Mucosa of descending colon (tissue), 3 donors: Measurements from ENCODE around the gene ASB9. TPM values are rescaled to one million over a fixed set of nuclear protein-coding genes. Genes with fewer than 3 reads are reported as not detected.

ENCODE experiments used
- ATAC-seq: fragments of 200-7000 bp; cut with Tn5 transposase; one replicate; pipeline ENCODE4 v1.9.1; 2020; ENCODE audit warnings: mild to moderate bottlenecking, moderate library complexity
- DNase-seq, 3 donors: peaks; one replicate each; pipeline ENCODE4 v3.0.0-alpha.2; 2020
- H3K36me3 ChIP-seq: fragments of 200-600 bp; one replicate; pipeline ENCODE4 v1.8.0; 2021; ENCODE audit warnings: low read depth, mild to moderate bottlenecking
- H3K4me1 ChIP-seq: fragments of 200-600 bp; one replicate; pipeline ENCODE4 v1.8.0; 2021; ENCODE audit warnings: low read depth, mild to moderate bottlenecking
- H3K4me3 ChIP-seq: fragments of 200-600 bp; one replicate; pipeline ENCODE4 v1.8.0; 2021; ENCODE audit warnings: mild to moderate bottlenecking
- H3K9me3 ChIP-seq: fragments of 200-600 bp; one replicate; pipeline ENCODE4 v1.8.0; 2021; ENCODE audit warnings: mild to moderate bottlenecking
- intact Hi-C, 2 donors: fragments of 100-400 bp; cut with DNase I in 1 of 2; cut with micrococcal nuclease in 1 of 2; formaldehyde crosslinking; loops; one replicate each; pipeline versions ENCODE4 v1.11.0 to v1.11.1; 2022; cut with DNase I, micrococcal nuclease
- long read RNA-seq, 2 donors: library from polyadenylated mRNA; unstranded; transcript quantifications; one replicate each; pipeline ENCODE4 v2.0.0, GENCODE V29; 2019 to 2021
- total RNA-seq, 3 donors: library from RNA; stranded (reverse); fragmentation: NEBNext Ultra II Directional in 2 of 3; extraction: Animal tissue kit (Norgen Biotek cat#: 25700) in 2 of 3; gene quantifications; one replicate each; pipeline versions ENCODE4 v1.2.1 to v1.2.4, GENCODE V29; 2021 to 2023
- TF ChIP-seq, protein P1 (sequence below): fragments of 200-600 bp; IDR thresholded peaks from one replicate; pipeline ENCODE4 v1.8.0; 2022; ENCODE audit warnings: antibody characterized with exemption, mild to moderate bottlenecking
- donor health status: DM: no; HTN: no; CAD: no; lungs with moderate emphysema.
- donor health status: DM: no; HTN: no; CAD: no.
- donor health status: DM: no; HTN: yes; CAD: no.

The ASB9 gene
- 1 to 10 TPM in 2 of 3 donors, under 1 TPM in 1; 0.63 to 2.7 (median 1.3) TPM for total RNA-seq
- long read RNA-seq, donor 1 = 0 reads
- long read RNA-seq, donor 2, partial matches to known transcripts = 0 of 4 reads
- long read RNA-seq, donor 2, other reads (novel, unspliced or antisense) = 2 of 4 reads

DNA sequence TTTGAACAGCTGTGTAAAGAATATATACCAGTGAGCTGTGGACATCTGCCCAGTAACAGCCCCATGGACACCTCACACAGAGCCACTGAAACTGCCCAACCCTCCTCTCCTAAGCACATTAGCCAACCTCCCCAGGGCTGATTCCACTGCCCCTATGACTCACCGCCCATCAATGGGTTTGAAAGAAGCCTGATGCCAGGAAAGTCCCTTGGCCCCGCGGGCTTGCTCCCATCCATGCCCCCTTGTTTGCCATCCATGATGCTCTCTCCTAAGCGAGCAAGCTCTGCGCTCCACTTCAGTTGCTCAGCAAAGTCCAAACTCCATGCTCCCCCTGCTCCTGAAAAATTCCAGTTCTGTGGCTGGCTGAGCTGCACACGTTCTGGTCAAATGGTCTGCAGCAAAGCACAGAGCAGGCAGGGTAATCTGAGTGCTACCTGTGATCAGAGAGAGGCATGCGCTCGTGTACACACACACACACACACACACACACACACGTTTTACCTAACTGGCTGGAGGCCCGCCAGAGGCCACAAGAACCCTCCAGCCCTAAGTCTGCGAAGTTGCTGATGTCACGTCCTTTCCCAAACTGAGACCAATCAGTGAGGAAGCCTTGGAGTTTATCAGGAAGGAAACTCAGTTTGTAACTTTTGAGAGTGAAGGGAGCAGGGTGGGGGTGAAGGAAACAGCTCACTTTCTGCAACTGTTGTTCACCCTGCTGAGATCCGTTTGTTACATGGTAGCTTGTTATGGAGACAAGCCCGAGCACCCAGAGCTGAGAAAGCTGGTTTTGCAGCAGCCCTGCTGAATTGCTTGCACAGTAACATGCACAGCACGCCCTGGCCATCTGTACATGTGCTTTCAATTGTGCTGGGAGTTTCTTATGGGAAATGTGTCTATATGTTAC, at the start of gene ASB9:
Gene ASB9, minus strand, starts transcription at position 466 of the 904 bp plus-strand sequence. Its CDS starts 209 bp downstream, at position 257.
- TF ChIP-seq, protein P1, sequence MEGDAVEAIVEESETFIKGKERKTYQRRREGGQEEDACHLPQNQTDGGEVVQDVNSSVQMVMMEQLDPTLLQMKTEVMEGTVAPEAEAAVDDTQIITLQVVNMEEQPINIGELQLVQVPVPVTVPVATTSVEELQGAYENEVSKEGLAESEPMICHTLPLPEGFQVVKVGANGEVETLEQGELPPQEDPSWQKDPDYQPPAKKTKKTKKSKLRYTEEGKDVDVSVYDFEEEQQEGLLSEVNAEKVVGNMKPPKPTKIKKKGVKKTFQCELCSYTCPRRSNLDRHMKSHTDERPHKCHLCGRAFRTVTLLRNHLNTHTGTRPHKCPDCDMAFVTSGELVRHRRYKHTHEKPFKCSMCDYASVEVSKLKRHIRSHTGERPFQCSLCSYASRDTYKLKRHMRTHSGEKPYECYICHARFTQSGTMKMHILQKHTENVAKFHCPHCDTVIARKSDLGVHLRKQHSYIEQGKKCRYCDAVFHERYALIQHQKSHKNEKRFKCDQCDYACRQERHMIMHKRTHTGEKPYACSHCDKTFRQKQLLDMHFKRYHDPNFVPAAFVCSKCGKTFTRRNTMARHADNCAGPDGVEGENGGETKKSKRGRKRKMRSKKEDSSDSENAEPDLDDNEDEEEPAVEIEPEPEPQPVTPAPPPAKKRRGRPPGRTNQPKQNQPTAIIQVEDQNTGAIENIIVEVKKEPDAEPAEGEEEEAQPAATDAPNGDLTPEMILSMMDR = no peak
- Histone ChIP-seq H3K9me3 (no peaks in the 10 kb centered on the region), H3K36me3 (no peaks in the 10 kb centered on the region), H3K4me1 (no peaks in the 10 kb centered on the region), H3K4me3 (no peak within 1 kb of the TSS)
- peak; percentile 92 for ATAC-seq
- peak in 2 of 3 donors; percentile 43 to 66 for DNase-seq
- intact Hi-C loops = no loop called here

- TF ChIP-seq, protein P1 = no peak
- Histone ChIP-seq H3K4me3 (no peak overlapping the region), H3K4me1 (no peaks in the 10 kb centered on the region), H3K36me3 (no peaks in the 10 kb centered on the region), H3K9me3 (no peaks in the 10 kb centered on the region)
- intact Hi-C loops = no loop called here
- DNase-seq (no peak), ATAC-seq (no peak)
Measured at GRCh38 chrX:15319075-15319474, 49.2 kb upstream of the ASB9 start.

DNA sequence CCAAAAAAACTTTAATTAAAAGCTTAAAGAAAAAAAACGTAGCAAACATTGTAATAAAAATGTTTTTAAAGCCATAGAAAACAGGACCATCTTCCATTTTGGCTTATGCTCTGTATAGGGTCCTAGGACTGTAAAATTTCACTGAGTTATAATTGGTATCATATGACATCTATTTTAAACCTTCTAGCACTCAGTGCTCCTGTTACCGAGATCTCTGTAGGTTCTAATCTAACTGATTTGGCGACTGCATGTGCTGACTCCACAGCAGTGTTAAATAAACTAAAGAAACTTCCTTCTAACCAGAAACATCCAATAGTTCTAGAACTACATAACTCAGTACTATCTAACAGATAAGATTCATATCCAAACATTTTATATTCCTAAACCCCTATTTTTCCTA, 45.6 kb upstream of the ASB9 start, which contains the start of gene ASB11:
Gene ASB11, minus strand, starts transcription at position 132 of the 400 bp plus-strand sequence. Its CDS starts 35 bp downstream, at position 97.
- ATAC-seq (no peak), DNase-seq (no peak)
- TF ChIP-seq, protein P1 = no peak
- Histone ChIP-seq H3K4me3 (no peak within 1 kb of the TSS), H3K36me3 (no peaks in the 10 kb centered on the region), H3K4me1 (no peaks in the 10 kb centered on the region), H3K9me3 (no peaks in the 10 kb centered on the region)
- intact Hi-C loops = no loop called here

- Histone ChIP-seq H3K36me3 (no peaks in the 10 kb centered on the region), H3K4me1 (no peaks in the 10 kb centered on the region), H3K4me3 (no peak overlapping the region), H3K9me3 (no peaks in the 10 kb centered on the region)
- intact Hi-C loops = no loop called here
- TF ChIP-seq, protein P1 = no peak
- ATAC-seq (no peak), DNase-seq (no peak)
Measured at GRCh38 chrX:15314472-15314871, 44.6 kb upstream of the ASB9 start.

GRCh38 chrX:15311119-15311518, 41.2 kb upstream of the ASB9 start:
- intact Hi-C loops = no loop called here
- Histone ChIP-seq H3K4me1 (no peaks in the 10 kb centered on the region), H3K36me3 (no peaks in the 10 kb centered on the region), H3K9me3 (no peaks in the 10 kb centered on the region), H3K4me3 (no peak overlapping the region)
- TF ChIP-seq, protein P1 = no peak
- no peak for DNase-seq
- ATAC-seq = no peak
